ENCODE measurements around the gene SLC45A3.
A peak's percentile ranks its signal among the peaks of the same experiment; 100 is the strongest.

The SLC45A3 gene

DNA sequence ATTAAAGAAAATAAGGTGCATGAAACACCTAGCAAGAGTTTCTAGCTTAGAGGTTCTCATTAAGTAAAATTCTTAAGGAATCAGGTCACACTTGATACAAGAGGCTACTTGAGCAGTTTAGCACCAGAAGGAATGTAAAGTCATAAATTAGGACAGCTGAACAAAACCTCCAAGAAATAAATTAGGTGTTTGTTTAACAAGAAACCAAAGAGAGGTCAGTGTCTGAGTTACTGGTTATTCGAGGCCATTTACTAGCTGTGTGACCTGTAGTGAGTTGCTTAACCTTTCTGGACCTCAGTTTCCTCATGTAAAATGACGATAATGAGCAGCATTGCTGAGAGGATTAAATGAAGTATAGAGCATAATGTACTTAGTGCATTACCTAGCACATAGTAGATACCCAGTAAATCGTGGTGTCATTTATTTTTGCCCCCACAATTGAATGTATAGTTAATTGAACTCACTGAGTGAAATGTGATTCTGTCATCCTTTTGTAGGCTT lies 47.6 kb downstream of the SLC45A3 start:
- TF ChIP-seq CTCF (conservative IDR thresholded peaks at IDR 0.05) (no peak), ZFX (IDR thresholded peaks at IDR 0.05) (no peak)
- H3K27ac ChIP-seq, result peak overlapping the region; percentile 86

GRCh38 chr1:205631768-205632668 lies 48.3 kb downstream of the SLC45A3 start, which contains the start of gene ELK4:
TSS of gene ELK4 (minus strand) at chr1:205632011. CDS start at chr1:205623882, 8,129 bp downstream.
- TF ChIP-seq ZFX (IDR thresholded peaks at IDR 0.05) (peak; percentile 77), CTCF (conservative IDR thresholded peaks at IDR 0.05) (peak; percentile 90)
- H3K27ac ChIP-seq, result peak within 1 kb of the TSS; percentile 86

- peak overlapping the region; percentile 86 for H3K27ac ChIP-seq
- TF ChIP-seq ZFX (IDR thresholded peaks at IDR 0.05) (no peak), CTCF (conservative IDR thresholded peaks at IDR 0.05) (no peak)
Measured at GRCh38 chr1:205631010-205631767, 49.1 kb downstream of the SLC45A3 start.

GRCh38 chr1:205630651-205631009 lies 49.7 kb downstream of the SLC45A3 start:
- H3K27ac ChIP-seq, result peak overlapping the region; percentile 86
- TF ChIP-seq CTCF (conservative IDR thresholded peaks at IDR 0.05) (no peak), ZFX (IDR thresholded peaks at IDR 0.05) (no peak)

- no peak for TF ChIP-seq CTCF (conservative IDR thresholded peaks at IDR 0.05)
- TF ChIP-seq ZFX (IDR thresholded peaks at IDR 0.05), result no peak
- H3K27ac ChIP-seq, result no peak overlapping the region
Measured at GRCh38 chr1:205630241-205630640, 50.1 kb downstream of the SLC45A3 start.

DNA sequence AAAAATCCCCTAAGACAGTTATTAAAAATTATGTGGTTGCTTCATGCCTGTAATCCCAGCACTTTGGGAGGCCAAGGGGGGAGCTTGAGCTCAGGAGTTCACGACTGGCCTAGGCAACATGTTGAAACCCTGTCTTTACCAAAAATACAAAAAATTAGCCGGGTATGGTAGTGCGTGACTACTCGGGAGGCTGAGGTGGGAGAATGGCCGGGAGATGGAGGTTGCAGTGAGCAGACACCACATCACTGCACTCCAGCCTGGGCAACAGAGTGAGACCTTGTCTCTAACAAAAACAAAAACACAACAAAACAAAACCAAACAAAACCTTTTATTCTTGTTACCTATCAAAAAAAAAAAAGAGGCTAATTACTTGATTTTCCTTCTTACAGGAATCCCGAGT lies 50.6 kb downstream of the SLC45A3 start:
- no peak for TF ChIP-seq CTCF (conservative IDR thresholded peaks at IDR 0.05)
- TF ChIP-seq ZFX (IDR thresholded peaks at IDR 0.05), result no peak
- no peak overlapping the region for H3K27ac ChIP-seq

DNA sequence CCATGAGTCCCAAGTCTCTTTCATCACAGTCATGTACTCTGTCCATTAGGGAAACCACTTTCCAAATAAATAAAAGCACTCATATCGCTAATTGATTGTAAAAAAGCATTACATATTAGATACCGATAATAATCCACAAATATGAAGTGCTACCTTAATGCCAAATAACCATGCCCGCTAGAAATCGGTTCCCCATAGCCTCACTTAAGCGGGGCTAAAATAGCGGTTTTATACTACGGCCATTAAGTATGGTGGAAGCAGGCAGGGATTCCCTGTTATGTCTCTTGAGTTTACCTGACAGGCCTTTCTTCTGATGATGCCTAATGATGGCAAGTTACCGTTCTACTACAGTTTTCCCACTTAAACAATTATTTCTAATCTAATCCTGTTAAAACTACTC lies 52.4 kb downstream of the SLC45A3 start:
- no peak overlapping the region for H3K27ac ChIP-seq
- TF ChIP-seq CTCF (conservative IDR thresholded peaks at IDR 0.05) (no peak), ZFX (IDR thresholded peaks at IDR 0.05) (no peak)

Data from C4-2B (cell line).